NCI-H2081 treated with DMSO at 0.1 percent for 48 hours (cell line): Measurements from ENCODE around the gene C19orf67.

Experiments
- DNase-seq: peaks from one replicate; lab custom pipeline; 2025; lab: John Stamatoyannopoulos, UW

Gene C19orf67

DNA sequence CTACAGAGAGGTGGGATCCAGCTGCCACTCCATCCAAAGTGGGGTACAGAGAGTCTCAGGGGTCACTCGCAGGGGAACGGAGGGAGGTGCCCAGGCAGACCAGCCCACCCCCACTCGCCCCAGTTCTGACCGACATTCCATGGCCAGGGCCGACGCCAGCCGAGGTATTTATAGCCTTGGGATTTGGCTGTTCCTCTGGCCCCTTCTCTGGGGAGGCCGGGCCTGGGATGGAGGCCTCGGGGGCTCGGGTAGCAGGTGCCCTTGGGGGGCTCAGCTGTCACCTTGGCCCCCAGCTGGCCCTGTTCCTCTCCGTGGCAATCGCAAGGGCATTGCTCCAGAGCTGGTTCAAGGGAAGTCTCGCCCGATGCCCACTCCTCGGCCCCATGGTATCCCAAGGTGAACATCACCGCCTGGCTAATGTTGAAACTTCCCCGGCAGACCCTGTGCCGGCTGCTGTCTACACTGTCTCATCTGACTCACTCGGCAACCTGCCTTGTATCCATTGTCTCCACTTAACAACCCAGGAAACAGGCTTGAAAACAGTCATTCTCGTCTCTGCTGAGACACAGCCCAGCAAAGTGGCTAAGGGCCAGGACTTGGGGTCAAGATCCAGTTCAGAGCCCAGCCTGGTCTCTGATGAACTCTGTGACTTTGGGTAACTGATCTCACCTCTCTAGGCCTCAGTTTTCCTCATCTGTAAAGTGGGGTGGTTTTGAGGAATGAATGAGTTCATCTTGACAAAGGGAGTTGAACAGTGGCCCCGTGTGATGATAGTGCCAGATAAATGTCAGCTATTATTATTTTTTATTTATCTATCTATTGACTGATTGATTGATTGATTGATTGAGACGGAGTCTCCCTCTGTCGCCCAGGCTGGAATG, 22.2 kb upstream of the C19orf67 start:
- DNase-seq, result no peak

DNA sequence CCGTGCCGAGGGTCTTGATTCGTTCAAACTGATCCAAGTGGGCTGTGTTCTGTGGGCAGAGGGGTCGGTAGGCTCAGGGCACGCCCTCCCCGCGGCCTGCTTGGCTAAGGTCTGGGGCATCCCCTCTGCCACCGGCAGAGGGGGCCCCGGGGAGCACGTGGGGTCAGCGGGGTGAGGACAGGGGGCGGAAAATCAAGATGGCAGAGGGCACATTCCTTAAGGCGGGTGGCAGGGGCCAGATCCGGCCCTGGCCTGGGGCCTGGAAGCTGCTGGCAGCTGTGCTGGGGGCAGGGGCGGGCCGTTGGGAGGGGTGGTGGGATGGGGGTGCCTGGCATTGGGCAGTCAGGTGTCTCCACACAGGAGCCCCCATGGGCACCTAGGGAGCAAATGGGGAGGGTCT, 21.3 kb upstream of the C19orf67 start:
- no peak for DNase-seq

DNA sequence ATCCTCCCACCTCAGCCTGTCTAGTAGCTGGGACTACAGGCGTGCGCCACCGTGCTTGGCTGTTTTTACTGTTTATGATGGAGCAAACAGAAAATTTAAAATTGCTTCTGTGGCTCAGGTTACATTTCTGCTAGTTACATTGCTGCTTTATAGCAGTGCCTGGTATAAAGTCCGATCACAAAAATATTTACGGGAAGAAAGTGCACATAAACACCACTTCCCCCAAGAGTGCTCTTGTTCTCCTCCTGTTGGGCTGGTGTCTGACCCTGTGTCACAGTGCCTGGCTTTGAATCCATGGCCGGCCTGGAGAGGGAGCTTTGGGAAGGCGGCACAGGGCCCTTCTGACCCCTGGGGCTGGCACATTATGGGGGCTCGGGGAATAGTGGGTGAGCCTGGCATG, 20.1 kb upstream of the C19orf67 start:
- DNase-seq, result no peak

DNA sequence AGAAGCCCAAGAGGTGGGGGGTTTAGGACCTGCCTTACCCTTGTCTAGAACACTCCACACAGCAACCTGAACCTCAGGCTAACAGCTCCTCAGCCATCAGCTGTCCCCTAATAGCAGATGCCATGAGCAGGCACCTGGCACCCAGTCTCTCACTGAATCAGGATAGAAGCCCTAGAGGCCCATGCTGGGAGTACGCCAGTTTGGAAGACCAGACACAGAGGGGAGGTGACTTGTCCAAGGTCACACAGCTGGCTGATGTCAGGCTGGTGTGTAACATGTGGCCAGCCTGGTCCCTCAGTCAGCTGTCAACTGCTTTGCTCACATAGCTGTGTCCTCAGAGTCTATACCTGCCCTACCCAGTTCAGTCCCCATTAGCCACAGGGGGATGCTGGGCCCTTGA, 17.7 kb upstream of the C19orf67 start:
- no peak for DNase-seq

DNA sequence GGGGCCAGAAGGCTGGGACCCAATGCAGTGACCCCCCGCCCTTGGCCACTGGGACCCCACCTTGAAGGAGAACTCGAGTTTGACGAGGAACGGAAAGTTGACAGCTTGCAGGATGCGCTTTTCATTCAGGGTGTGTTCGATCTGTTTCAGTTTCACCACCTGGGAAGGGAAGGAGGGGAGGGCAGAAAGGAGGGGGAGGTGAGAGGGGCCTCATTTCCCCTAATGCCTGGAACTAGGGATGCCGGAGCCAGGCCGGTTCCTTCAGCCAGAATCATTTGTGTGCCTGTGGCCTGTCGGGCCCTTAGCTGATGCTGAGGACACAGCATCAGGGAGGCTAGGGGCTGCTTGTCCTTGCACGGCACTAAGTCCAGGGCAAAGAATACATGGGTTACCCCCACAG, 17.2 kb upstream of the C19orf67 start:
- DNase-seq, result no peak

DNA sequence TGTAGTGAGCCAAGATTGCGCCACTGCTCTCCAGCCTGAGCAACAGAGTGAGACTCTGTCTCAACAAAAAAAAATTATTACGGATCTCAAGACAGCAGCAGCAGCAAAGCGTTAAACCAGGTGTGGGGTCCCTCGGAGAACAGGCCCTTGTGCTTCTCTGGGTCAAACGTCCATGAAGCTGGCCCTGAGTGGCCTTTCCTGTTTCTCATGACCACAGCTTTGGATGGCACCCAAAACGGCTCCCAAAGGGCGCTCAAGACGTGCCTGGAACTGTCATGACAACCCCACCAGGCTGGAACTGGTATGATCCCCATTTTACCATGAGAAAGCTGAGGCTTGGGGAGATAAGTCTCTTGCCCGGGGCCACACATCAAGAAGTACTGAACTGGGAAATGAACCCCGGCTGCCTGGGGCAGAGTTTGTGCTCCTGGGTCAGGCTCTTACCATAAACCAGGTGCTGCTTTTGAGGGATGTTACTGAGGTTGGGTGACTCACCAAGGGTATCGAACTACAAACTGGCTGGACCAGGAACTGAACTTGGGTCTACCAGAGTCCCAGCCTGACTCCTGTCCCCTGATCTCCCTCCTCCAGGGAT, 16.6 kb upstream of the C19orf67 start:
- no peak for DNase-seq

DNA sequence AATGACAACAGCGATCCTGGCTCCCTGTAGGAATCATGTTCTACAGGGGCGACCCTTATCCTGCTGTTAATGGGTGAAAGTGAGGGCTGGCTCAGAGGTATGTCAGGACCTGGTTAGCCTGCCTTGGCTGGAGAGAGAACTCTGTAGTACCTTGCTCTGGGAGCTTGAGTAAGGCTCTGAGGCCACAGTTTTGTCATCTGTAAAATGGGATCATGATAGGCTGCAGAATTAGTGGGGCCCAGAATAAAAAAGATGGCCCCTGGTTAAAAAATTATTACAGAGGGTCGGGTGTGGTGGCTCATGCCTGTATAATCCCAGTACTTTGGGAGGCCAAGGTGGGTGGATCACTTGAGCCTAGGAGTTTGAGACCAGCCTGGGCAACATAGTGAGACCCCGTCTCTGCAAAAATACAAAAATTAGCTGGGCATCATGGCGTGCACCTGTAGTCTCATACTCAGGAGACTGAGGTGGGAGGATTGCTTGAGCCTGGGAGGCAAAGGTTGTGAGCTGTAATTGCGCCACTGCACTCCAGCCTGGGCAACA, 15.5 kb upstream of the C19orf67 start:
- no peak for DNase-seq

DNA sequence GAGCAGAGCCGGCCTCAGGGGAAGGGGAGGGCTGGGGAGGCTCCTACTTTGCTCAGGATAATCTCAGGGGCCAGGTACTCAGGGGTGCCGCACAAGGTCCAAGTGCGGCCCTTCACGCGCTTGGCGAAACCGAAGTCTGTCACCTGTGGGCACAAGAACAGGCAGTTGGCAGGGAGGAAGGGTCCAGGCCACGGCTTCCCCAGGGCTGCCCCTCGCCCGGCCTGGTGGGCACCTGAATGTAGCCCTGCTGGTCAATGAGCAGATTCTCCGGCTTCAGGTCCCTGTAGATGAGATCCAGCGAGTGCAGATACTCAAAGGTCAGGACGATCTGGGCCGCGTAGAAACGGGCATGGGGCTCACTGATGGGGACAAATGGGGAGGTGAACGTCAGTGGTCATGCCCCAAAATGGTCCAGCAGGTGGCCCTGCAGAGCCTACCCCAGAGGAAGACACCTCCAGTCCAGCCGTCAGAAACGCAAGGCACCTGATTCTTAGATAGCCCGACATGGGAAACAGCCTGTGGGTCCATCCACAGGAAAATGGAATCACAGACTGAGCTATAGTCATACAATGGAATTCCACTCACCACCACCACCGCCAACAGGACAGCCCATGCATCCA, 12.1 kb upstream of the C19orf67 start:
- DNase-seq, result no peak

DNA sequence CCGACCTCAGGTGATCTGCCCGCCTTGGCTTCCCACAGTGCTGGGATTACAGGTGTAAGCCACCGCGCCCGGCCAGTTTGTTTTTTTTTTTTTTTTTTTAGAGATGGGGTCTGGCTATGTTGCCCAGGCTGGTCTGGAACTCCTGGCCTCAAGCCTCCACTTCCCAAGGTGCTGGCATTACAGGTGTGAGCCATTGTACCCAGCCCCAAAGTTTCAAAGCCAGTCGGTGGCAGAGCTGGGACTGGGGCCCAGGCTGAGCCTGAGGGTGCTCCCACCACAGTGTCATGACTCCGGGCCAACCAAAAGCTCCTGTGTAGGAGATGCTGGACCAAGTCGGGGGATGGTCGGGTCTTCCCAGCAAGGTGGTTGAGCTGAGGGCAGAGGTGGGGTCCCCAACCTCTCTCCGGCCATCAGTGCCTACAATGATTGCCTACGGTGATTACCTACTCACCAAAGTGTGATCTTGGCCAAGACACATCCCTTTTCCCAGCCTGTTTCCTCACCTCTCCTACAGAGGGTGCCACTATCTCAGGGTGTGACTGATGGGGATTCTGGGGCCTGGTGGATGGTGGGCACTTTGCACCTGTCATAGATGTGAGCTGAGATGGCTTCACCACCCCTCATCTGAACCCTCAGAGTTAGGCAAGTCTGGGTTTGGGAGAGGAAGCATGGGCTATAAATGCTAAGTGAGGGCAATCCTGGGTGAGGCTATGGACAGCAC, 10.8 kb upstream of the C19orf67 start:
- DNase-seq, result no peak

DNA sequence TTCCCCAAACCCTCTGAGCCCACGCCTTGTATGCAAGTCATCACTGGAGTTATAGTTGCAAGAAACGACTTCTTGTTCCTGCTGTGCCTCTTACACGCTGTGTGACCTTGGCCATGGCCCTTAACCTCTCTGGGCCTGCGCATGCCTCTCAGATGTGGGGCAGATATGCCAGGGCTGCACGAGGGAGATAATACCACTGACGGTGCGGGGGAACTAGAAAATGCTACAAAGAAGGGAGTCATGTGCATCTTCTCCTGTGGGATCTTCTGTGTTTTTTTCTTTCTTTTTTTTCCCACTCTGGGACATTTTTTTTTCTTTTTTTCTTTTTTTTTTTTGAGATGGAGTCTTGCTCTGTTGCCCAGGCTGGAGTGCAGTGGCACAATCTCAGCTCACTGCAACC, 9.3 kb upstream of the C19orf67 start:
- DNase-seq, result no peak

DNA sequence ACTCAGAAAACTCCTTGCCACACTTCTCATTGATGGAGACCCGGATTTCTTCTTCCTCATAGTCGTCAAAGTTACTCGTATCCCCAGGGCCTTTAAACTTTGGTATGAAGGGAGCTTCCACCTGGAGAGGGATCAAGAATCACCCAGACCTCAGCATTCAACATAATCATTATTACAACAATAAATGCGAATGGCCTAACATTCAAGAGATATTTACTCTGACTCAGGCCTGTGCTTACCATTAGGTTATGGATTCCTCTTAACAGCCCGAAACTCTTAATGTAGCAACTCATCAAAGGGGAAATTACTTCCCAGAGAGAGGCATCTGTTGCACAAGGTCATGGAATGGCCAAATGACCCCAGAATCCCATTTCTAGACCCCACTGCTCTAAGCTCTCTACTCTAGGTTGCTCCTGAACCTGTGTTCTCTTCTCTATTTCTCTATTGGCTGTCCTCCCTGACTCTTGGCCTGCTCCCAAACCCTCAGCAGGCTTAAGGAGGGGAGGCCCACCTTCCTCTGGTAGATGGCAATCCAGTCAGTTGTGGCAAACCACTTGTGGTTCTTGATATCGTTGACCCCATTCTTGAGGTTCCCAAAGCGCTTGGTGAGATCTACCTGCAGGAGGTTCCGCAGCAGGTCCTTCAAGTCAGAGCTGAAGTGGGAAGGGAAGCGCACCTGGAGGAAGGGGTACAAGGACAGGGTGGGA, 7.7 kb upstream of the C19orf67 start:
- DNase-seq, result no peak

DNA sequence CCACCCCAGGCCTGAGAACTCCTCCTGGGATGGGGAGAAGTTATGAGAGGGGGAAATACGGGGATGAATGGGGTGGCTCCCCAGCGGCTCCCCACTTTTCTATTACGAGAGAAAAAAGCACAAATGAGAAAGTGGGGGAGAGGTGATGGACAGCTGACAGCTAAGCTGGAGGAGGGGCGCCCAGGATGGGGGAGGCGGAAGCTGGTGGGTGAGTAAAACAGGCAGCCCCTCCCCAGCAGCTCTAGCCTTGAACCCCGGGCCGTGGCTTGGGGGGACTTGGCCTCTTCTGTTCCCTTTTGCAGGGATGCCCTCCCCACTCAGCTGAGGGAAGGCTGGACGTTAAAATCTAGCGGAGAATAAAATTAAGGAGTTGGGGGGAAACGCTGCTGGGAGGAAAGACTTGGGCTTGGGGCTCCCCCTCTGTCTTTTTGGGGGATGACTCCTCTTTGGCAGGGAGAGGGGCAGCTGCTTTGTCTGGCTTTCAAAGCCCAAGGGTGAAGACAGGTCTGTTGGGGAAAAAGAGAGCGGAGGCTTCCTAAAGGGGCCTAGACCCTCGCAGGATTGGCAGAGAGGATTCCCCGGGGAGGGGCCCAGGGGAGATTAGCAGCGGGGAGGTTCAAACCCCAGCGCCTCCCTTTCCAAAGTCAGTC, 6.4 kb upstream of the C19orf67 start:
- no peak for DNase-seq

DNA sequence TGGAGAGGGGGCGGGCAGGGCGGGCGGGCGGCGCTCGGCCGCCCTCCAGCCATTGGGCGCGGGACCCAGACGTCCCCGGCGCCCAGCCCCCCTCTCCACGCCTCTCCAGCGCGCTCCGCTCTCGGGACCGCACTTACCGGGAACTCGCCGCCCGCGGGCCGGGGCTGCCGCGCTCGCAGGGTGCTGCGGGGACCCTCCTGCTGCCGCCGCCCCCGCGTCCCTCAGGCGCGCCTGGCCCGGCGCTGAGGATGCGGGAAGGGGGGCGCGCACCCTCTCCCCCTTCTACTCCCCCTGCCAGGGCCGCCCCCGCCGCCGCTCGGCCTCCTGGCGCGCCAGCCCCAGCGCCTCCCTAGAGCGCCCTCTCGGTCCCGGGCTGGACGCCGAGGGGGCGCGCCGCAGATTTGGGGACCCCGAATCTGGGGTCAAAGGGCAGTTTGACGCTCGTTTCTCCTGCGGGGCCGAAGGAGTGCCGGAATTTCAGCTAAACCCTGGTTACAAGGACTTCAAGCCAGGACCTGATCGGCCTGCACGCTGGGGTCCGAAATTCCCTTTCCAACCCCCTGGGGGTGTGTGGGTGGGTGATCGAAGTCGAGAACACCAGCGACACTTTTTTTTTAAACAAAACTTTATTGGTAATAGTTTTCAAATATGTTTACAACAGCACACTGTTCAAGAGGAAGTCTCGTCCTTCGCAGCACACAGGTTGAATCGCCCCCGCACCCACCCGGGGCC, 5.7 kb upstream of the C19orf67 start:
- DNase-seq, result no peak

DNA sequence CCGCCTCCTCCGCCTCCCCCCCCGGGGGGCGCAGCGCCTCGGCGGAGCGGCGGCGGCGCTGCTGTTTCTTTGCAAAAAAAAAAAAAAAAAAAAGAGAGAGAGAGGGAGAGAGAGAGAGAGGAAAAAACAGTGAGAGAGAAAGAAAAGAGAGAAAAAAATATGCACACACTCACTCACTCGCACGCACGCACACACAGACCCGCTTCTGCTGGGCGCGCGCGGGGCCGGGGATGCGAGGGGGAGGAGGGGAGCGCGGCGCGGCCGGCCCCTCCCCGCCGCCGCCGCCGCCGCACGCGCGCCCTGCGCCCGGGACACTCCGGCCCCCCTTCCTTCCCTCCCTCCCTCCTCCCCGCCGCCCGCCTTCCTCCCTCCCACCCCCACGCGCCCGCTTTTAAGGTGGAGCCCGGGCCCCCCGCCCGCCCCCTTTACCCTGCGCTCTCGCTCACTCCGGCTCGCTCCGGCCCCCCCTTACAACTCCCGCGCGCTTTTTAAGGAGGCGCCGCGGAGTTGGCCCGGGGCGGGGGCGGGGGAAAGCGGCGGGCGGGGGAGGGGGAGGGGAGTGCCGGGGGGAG, 5.0 kb upstream of the C19orf67 start, which contains the start of gene SAMD1:
SAMD1 (minus strand) TSS at position 243 of the 572 bp plus-strand sequence.
- no peak for DNase-seq

DNA sequence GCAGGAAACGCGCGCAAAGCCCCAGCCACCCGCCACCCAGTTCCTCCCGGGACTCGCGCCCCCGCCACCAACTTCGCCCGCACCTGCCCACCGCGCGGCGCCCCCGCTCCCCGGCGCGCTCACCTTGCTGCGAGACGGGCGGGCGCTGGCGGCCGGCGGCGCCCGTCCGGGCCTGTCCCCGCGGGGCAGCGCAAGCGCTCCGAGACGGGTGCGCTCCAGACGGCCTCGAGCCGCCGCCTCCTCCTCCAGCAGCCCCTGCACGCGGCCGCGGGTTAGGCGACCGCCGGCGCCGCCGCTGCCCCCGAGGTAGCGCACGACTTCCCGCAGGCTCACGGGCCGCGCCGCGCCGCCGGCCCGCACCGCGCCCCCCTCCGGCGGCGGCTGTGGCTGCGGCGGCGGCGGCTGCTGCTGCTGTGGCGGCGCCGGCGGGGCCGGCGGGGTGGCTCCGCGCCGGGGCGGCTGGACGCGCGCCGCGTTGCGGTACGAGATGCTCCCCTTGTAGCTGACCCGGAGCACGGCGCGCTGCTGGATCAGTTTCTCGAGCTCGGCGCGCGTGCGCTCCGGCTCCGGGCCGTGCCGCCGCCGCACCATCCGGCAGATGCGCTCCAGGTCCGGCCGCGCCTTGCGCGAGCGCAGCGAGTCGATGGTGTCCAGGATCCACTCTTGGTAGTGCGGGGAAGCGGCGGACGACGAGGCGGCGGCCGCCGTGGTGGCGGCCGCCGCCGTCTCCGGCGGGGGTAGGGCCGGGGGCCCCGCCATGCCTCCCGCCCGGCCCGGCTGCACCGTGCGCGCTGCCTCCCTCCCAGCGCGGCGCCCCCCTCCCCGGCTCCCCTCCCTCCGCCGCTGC, 4.3 kb upstream of the C19orf67 start:
- DNase-seq, result no peak

DNA sequence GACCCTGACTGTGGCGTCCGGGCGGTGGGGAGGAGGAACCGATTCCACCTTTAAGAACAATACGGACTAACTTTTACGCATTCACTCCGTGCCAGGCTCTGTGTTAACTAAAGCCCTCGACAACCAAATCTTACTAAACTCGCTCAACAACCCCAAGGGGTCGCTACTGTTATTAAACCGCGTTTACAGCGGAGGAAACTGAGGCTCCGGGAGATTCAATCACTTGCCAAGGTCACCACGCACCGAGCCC, 3.8 kb upstream of the C19orf67 start:
- no peak for DNase-seq

DNA sequence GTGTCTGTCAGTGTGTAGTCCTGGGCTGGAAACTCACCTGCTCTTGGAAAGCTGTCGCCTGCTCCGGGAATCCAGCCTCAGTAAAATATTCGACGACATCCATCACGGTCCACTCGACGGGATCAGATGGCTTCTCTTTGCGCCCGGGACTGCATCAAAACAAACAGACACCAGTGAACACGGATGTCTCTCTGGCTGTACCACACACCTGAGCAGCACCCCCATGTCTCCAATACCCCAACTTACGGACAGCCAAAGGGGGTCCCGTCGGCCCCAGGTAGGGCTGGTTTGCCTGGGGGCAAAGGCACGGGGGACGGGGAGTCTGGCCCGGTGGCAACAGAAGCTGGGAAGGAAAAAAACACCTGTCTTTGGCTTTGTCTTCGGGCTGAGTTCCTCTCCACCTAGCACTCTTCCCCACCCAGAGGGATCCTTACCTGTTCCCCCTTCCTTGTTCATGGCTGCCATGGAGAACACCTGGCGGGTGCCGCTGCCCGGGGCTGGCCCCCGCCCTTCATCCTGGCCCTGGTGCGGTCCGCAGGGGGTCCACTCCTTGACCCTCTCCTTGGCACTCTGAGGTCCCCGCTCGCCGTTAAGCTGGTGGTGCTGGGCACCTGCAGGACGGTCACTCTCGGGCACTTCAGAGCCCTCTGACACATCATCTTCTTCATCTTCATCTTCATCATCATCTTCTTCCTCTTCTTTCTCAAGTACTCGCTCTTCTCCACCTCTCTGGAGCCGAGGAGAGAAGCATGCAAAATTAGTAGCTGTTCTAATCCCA, 3.2 kb upstream of the C19orf67 start:
- no peak for DNase-seq

DNA sequence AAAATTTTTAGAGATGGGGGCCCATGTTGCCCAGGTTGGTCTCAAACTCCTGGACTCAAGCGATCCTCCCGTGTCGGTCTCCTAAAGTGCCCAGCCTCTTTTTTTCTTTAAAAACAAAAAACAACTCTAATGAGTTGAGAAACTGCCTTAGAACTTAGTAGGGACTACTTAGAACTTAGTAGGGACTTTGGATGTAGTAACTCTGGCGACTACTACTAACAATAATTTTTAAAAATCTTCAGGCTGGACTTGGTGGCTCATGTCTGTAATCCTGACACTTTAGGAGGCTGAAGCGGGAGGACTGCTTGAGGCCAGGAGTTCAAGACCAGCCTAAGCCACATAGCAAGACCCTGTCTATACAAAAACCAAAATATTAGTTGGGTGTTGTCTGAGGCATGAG, 515 bp upstream of the C19orf67 start:
- DNase-seq, result no peak

DNA sequence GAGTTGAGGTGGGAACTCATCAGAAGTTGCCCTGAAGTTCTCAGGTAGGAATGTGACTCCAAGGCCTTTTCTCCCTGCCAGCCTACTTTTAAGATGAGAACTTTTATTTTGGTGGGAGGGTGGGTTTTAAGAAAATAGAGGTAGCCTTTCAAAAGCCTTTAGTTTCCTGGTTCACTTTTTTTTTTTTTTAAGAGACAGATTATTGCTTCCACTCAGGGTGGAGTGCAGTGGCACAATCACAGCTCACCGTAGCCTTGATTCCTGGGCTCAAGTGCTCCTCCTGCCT, 3.0 kb downstream of the C19orf67 start:
- no peak for DNase-seq
